HepG2 (cell line): ENCODE results near the gene TMEM250. TPM values are rescaled to one million over a fixed set of nuclear protein-coding genes. Genes with fewer than 3 reads are reported as not detected.

ENCODE experiments used
- FLYWCH1 ChIP-seq: sonication (generic); formaldehyde crosslinking; IDR thresholded peaks from 2 replicates; pipeline ENCODE4 v1.8.1; 2023; ENCODE audit warnings: mild to moderate bottlenecking, missing genetic modification reagents
- IRX3 ChIP-seq: sonication (generic); formaldehyde crosslinking; IDR thresholded peaks from 2 replicates; pipeline ENCODE4 v1.8.1; 2023; ENCODE audit warnings: mild to moderate bottlenecking, low read depth, missing genetic modification reagents, borderline replicate concordance
- NR2F6 ChIP-seq, 2 experiments: IDR thresholded peaks; 2 replicates each; pipeline ENCODE4 v1.6.1; 2016; ENCODE audit warnings: antibody characterized with exemption in 1 of 2, mild to moderate bottlenecking in 1 of 2
- PHB2 ChIP-seq: fragments of 450-650 bp; IDR thresholded peaks from 2 replicates; pipeline ENCODE4 v1.6.1; 2018; ENCODE audit not compliant: partially characterized antibody
- PHF8 ChIP-seq: sonication (generic); formaldehyde crosslinking; IDR thresholded peaks from 2 replicates; pipeline ENCODE4 v1.5.0; 2020; ENCODE audit warnings: missing genetic modification reagents
- SMARCE1 ChIP-seq: fragments of 450-650 bp; IDR thresholded peaks from 2 replicates; pipeline ENCODE4 v1.6.1; 2017; ENCODE audit warnings: borderline replicate concordance
- TEAD3 ChIP-seq: optimal IDR thresholded peaks from 2 replicates; pipeline ENCODE3; 2016; ENCODE audit warnings: borderline replicate concordance
- ZNF232 ChIP-seq: sonication (generic); formaldehyde crosslinking; IDR thresholded peaks from 2 replicates; pipeline ENCODE4 v1.4.0; 2020; ENCODE audit warnings: missing genetic modification reagents, borderline replicate concordance
- ZNF33B ChIP-seq: sonication (generic); formaldehyde crosslinking; IDR thresholded peaks from 2 replicates; pipeline ENCODE4 v1.5.1; 2020; ENCODE audit warnings: mild to moderate bottlenecking, missing genetic modification reagents
- polyA plus RNA-seq, 8 experiments: library from polyadenylated mRNA; depleted of rRNA in 3 of 8; stranded (reverse) in 7 of 8; unstranded in 1 of 8; fragments of >200 nt; fragmentation: Illumina TruSeq in 4 of 8; extraction: Trizol in 4 of 8; gene quantifications; 2 replicates each; pipeline versions ENCODE4 v1.2.1 to v1.2.3, GENCODE V29; 2011 to 2016; ENCODE audit warnings: low read depth in 4 of 8, missing spikeins in 1 of 8, mixed read lengths in 1 of 8; ENCODE audit not compliant: insufficient read depth in 1 of 8
- total RNA-seq, 5 experiments: library from RNA; depleted of rRNA; stranded (reverse); fragments of >200 nt; fragmentation: Illumina TruSeq; extraction: Trizol; gene quantifications; 2 replicates each; pipeline ENCODE4 v1.2.3, GENCODE V29; 2016; ENCODE audit warnings: low read depth in 1 of 5
- TF ChIP-seq, protein P1 (sequence below): sonication (generic); formaldehyde crosslinking; conservative IDR thresholded peaks from 2 replicates; pipeline ENCODE4 v1.4.0; 2020; ENCODE audit warnings: mild to moderate bottlenecking, missing genetic modification reagents, moderate library complexity
- TF ChIP-seq, protein P2 (sequence below): sonication (generic); formaldehyde crosslinking; IDR thresholded peaks from 2 replicates; pipeline ENCODE4 v1.4.0; 2020; ENCODE audit warnings: missing genetic modification reagents, borderline replicate concordance
- TF ChIP-seq, protein P3 (sequence below): IDR thresholded peaks from 2 replicates; pipeline ENCODE4 v1.6.1; 2016
- TF ChIP-seq, protein P4 (sequence below): sonication (generic); formaldehyde crosslinking; IDR thresholded peaks from 2 replicates; pipeline ENCODE4 v1.4.0; 2020; ENCODE audit warnings: mild to moderate bottlenecking, missing genetic modification reagents
- TF ChIP-seq, protein P5 (sequence below): sonication (generic); formaldehyde crosslinking; IDR thresholded peaks from 2 replicates; pipeline ENCODE4 v1.4.0; 2020; ENCODE audit warnings: missing genetic modification reagents, borderline replicate concordance

TMEM250 gene
- total and polyA plus RNA-seq, 2 of the 13 experiments (the other 11 are each of a cell fraction or from before 2014, with no cell fraction given): 5.5 to 13.9 TPM

DNA sequence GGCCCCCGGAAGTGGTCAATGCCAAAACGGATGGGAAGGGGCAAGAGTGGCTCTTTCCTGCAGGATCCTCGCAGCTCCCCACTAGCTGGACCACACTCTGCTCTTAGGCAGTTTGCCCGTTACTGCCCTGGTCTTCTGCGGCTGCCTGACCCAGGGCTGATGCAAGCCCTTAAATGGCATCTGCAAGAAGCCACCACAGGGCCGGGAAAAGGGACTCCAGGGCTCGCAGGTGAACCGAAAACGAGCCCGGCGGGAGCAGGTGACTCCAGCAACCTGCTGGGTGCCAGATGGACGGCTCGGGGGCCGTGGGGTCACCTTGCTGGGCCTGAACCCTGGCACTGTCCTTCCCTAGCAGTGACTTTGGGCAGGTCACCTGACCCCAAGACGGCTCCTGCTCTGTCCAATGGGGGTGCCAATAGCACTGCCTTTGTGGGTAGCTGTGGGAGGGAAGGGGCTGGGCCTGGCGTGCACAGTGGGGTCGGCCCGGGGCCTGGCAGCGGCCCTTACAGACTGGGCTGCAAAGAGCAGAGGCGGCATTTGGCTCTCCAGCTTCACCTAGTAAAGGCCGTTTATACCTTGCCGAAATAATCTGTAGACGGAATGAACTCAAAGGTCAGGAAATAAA, 1.3 kb downstream of the TMEM250 start (continued):
- TF ChIP-seq, protein P1, sequence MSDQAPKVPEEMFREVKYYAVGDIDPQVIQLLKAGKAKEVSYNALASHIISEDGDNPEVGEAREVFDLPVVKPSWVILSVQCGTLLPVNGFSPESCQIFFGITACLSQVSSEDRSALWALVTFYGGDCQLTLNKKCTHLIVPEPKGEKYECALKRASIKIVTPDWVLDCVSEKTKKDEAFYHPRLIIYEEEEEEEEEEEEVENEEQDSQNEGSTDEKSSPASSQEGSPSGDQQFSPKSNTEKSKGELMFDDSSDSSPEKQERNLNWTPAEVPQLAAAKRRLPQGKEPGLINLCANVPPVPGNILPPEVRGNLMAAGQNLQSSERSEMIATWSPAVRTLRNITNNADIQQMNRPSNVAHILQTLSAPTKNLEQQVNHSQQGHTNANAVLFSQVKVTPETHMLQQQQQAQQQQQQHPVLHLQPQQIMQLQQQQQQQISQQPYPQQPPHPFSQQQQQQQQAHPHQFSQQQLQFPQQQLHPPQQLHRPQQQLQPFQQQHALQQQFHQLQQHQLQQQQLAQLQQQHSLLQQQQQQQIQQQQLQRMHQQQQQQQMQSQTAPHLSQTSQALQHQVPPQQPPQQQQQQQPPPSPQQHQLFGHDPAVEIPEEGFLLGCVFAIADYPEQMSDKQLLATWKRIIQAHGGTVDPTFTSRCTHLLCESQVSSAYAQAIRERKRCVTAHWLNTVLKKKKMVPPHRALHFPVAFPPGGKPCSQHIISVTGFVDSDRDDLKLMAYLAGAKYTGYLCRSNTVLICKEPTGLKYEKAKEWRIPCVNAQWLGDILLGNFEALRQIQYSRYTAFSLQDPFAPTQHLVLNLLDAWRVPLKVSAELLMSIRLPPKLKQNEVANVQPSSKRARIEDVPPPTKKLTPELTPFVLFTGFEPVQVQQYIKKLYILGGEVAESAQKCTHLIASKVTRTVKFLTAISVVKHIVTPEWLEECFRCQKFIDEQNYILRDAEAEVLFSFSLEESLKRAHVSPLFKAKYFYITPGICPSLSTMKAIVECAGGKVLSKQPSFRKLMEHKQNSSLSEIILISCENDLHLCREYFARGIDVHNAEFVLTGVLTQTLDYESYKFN (CRISPR knock-in tag): peak; percentile 23; the same call in 1 of the 2 replicates
- TF ChIP-seq SMARCE1 (no peak), NR2F6 (IDR thresholded peaks at IDR 0.05) (no peak; the same call in 1 of the 2 replicates), NR2F6 (CRISPR knock-in tag; IDR thresholded peaks at IDR 0.05) (no peak), TEAD3 (peak; percentile 50), ZNF232 (CRISPR knock-in tag) (no peak), FLYWCH1 (CRISPR knock-in tag) (no peak), ZNF33B (0 out of 2 replicates have a peak, but pooled peaks have one; percentile 38), IRX3 (no peak), PHF8 (CRISPR knock-in tag) (peak; percentile 41), PHB2 (no peak)
- TF ChIP-seq, protein P2, sequence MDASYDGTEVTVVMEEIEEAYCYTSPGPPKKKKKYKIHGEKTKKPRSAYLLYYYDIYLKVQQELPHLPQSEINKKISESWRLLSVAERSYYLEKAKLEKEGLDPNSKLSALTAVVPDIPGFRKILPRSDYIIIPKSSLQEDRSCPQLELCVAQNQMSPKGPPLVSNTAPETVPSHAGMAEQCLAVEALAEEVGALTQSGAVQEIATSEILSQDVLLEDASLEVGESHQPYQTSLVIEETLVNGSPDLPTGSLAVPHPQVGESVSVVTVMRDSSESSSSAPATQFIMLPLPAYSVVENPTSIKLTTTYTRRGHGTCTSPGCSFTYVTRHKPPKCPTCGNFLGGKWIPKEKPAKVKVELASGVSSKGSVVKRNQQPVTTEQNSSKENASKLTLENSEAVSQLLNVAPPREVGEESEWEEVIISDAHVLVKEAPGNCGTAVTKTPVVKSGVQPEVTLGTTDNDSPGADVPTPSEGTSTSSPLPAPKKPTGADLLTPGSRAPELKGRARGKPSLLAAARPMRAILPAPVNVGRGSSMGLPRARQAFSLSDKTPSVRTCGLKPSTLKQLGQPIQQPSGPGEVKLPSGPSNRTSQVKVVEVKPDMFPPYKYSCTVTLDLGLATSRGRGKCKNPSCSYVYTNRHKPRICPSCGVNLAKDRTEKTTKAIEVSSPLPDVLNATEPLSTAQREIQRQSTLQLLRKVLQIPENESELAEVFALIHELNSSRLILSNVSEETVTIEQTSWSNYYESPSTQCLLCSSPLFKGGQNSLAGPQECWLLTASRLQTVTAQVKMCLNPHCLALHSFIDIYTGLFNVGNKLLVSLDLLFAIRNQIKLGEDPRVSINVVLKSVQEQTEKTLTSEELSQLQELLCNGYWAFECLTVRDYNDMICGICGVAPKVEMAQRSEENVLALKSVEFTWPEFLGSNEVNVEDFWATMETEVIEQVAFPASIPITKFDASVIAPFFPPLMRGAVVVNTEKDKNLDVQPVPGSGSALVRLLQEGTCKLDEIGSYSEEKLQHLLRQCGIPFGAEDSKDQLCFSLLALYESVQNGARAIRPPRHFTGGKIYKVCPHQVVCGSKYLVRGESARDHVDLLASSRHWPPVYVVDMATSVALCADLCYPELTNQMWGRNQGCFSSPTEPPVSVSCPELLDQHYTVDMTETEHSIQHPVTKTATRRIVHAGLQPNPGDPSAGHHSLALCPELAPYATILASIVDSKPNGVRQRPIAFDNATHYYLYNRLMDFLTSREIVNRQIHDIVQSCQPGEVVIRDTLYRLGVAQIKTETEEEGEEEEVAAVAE (CRISPR knock-in tag): no peak
- TF ChIP-seq, protein P3, sequence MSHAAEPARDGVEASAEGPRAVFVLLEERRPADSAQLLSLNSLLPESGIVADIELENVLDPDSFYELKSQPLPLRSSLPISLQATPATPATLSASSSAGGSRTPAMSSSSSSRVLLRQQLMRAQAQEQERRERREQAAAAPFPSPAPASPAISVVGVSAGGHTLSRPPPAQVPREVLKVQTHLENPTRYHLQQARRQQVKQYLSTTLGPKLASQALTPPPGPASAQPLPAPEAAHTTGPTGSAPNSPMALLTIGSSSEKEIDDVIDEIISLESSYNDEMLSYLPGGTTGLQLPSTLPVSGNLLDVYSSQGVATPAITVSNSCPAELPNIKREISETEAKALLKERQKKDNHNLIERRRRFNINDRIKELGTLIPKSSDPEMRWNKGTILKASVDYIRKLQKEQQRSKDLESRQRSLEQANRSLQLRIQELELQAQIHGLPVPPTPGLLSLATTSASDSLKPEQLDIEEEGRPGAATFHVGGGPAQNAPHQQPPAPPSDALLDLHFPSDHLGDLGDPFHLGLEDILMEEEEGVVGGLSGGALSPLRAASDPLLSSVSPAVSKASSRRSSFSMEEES (CRISPR knock-in tag): 0 out of 2 replicates have a peak, but pooled peaks have one; percentile 21
- TF ChIP-seq, protein P4, sequence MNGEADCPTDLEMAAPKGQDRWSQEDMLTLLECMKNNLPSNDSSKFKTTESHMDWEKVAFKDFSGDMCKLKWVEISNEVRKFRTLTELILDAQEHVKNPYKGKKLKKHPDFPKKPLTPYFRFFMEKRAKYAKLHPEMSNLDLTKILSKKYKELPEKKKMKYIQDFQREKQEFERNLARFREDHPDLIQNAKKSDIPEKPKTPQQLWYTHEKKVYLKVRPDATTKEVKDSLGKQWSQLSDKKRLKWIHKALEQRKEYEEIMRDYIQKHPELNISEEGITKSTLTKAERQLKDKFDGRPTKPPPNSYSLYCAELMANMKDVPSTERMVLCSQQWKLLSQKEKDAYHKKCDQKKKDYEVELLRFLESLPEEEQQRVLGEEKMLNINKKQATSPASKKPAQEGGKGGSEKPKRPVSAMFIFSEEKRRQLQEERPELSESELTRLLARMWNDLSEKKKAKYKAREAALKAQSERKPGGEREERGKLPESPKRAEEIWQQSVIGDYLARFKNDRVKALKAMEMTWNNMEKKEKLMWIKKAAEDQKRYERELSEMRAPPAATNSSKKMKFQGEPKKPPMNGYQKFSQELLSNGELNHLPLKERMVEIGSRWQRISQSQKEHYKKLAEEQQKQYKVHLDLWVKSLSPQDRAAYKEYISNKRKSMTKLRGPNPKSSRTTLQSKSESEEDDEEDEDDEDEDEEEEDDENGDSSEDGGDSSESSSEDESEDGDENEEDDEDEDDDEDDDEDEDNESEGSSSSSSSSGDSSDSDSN (CRISPR knock-in tag): peak; percentile 54
- TF ChIP-seq, protein P5, sequence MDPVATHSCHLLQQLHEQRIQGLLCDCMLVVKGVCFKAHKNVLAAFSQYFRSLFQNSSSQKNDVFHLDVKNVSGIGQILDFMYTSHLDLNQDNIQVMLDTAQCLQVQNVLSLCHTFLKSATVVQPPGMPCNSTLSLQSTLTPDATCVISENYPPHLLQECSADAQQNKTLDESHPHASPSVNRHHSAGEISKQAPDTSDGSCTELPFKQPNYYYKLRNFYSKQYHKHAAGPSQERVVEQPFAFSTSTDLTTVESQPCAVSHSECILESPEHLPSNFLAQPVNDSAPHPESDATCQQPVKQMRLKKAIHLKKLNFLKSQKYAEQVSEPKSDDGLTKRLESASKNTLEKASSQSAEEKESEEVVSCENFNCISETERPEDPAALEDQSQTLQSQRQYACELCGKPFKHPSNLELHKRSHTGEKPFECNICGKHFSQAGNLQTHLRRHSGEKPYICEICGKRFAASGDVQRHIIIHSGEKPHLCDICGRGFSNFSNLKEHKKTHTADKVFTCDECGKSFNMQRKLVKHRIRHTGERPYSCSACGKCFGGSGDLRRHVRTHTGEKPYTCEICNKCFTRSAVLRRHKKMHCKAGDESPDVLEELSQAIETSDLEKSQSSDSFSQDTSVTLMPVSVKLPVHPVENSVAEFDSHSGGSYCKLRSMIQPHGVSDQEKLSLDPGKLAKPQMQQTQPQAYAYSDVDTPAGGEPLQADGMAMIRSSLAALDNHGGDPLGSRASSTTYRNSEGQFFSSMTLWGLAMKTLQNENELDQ (CRISPR knock-in tag): no peak
